SK-N-SH treated with all-trans-retinoic acid at 6 μM for 48 hours (cell line): ENCODE measurements around the gene PDE5A.

Experiments used
- ATAC-seq: fragments of 200-7000 bp; cut with Tn5 transposase; 3 replicates; pipeline ENCODE4 v1.9.1; 2020; ENCODE audit warnings: mild to moderate bottlenecking, moderate library complexity
- ARNTL ChIP-seq: fragments of 450-650 bp; formaldehyde crosslinking; IDR thresholded peaks from 2 replicates; pipeline ENCODE4 v1.5.0; 2020; ENCODE audit warnings: low read depth, mild to moderate bottlenecking, moderate library complexity, borderline replicate concordance
- BACH2 ChIP-seq: fragments of 250-450 bp; sonication (Bioruptor Pico); IDR thresholded peaks from 2 replicates; pipeline ENCODE4 v1.9.0; 2021; ENCODE audit warnings: mild to moderate bottlenecking, borderline replicate concordance
- CSDC2 ChIP-seq: fragments of 250-450 bp; sonication (Bioruptor Pico); IDR thresholded peaks from 2 replicates; pipeline ENCODE4 v1.5.0; 2020; ENCODE audit warnings: mild to moderate bottlenecking, moderate library complexity
- GLIS3 ChIP-seq: fragments of 250-450 bp; sonication (Bioruptor Pico); IDR thresholded peaks from 2 replicates; pipeline ENCODE4 v1.5.0; 2020; ENCODE audit warnings: mild to moderate bottlenecking, moderate library complexity
- ISL1 ChIP-seq: fragments of 250-450 bp; sonication (Bioruptor Pico); IDR thresholded peaks from 2 replicates; pipeline ENCODE4 v2.1.2; 2022; ENCODE audit warnings: mild to moderate bottlenecking, moderate library complexity
- SNAI2 ChIP-seq: fragments of 250-450 bp; sonication (Bioruptor Pico); IDR thresholded peaks from 2 replicates; pipeline ENCODE4 v1.5.0; 2020; ENCODE audit warnings: mild to moderate bottlenecking, moderate library complexity
- TCF4 ChIP-seq: fragments of 250-450 bp; sonication (Bioruptor Pico); IDR thresholded peaks from 2 replicates; pipeline ENCODE4 v1.8.0; 2021; ENCODE audit warnings: mild to moderate bottlenecking, moderate library complexity, borderline replicate concordance
- TOX ChIP-seq: fragments of 250-450 bp; sonication (Bioruptor Pico); IDR thresholded peaks from 2 replicates; pipeline ENCODE4 v1.8.0; 2021; ENCODE audit warnings: mild to moderate bottlenecking, moderate library complexity, borderline replicate concordance
- ZFP30 ChIP-seq: fragments of 450-650 bp; formaldehyde crosslinking; IDR thresholded peaks from 2 replicates; pipeline ENCODE4 v1.5.0; 2022; ENCODE audit warnings: mild to moderate bottlenecking, moderate library complexity
- ZNF565 ChIP-seq: fragments of 450-650 bp; formaldehyde crosslinking; conservative IDR thresholded peaks from 2 replicates; pipeline ENCODE4 v1.5.0; 2020; ENCODE audit warnings: low read depth, mild to moderate bottlenecking, moderate library complexity
- ZNF70 ChIP-seq: fragments of 450-650 bp; formaldehyde crosslinking; IDR thresholded peaks from 2 replicates; pipeline ENCODE4 v1.5.0; 2020; ENCODE audit warnings: mild to moderate bottlenecking, moderate library complexity
- ZNF8 ChIP-seq: fragments of 450-650 bp; formaldehyde crosslinking; IDR thresholded peaks from 2 replicates; pipeline ENCODE4 v1.5.0; 2020; ENCODE audit warnings: mild to moderate bottlenecking, moderate library complexity
- TF ChIP-seq, protein P1 (sequence below): fragments of 250-450 bp; sonication (Bioruptor Pico); IDR thresholded peaks from 2 replicates; pipeline ENCODE4 v1.5.0; 2020; ENCODE audit warnings: mild to moderate bottlenecking, moderate library complexity
- TF ChIP-seq, protein P2 (sequence below): fragments of 250-450 bp; sonication (Bioruptor Pico); IDR thresholded peaks from 2 replicates; pipeline ENCODE4 v1.5.1; 2020; ENCODE audit warnings: low read depth, mild to moderate bottlenecking, moderate library complexity
- TF ChIP-seq, protein P3 (sequence below): fragments of 250-450 bp; sonication (Bioruptor Pico); IDR thresholded peaks from 2 replicates; pipeline ENCODE4 v1.5.1; 2021; ENCODE audit warnings: mild to moderate bottlenecking, moderate library complexity
- TF ChIP-seq, protein P4 (sequence below): fragments of 250-450 bp; sonication (Bioruptor Pico); IDR thresholded peaks from 2 replicates; pipeline ENCODE4 v1.8.0; 2020; ENCODE audit warnings: mild to moderate bottlenecking, moderate library complexity, borderline replicate concordance
- TF ChIP-seq, protein P5 (sequence below): fragments of 250-450 bp; sonication (Bioruptor Pico); IDR thresholded peaks from 2 replicates; pipeline ENCODE4 v1.8.0; 2021; ENCODE audit warnings: low read depth, mild to moderate bottlenecking, moderate library complexity, borderline replicate concordance

The PDE5A gene

DNA sequence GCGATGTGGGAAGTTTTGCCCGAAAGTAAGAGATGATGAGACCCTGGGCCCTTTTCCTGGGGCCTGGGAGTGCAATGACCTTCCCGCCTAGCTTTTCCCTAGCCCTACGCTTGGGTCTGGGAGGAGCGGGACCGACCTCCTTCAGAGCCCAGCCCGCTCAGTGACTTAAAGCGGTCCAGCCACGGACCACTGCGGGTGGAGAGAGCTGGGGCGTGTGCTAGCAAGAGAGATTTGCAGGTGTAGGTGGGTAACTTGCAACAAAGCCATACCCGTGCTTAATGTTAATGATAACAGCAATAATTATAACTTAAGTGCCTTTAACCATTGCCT, 503 bp upstream of the PDE5A start (continued):
- TF ChIP-seq, protein P1, sequence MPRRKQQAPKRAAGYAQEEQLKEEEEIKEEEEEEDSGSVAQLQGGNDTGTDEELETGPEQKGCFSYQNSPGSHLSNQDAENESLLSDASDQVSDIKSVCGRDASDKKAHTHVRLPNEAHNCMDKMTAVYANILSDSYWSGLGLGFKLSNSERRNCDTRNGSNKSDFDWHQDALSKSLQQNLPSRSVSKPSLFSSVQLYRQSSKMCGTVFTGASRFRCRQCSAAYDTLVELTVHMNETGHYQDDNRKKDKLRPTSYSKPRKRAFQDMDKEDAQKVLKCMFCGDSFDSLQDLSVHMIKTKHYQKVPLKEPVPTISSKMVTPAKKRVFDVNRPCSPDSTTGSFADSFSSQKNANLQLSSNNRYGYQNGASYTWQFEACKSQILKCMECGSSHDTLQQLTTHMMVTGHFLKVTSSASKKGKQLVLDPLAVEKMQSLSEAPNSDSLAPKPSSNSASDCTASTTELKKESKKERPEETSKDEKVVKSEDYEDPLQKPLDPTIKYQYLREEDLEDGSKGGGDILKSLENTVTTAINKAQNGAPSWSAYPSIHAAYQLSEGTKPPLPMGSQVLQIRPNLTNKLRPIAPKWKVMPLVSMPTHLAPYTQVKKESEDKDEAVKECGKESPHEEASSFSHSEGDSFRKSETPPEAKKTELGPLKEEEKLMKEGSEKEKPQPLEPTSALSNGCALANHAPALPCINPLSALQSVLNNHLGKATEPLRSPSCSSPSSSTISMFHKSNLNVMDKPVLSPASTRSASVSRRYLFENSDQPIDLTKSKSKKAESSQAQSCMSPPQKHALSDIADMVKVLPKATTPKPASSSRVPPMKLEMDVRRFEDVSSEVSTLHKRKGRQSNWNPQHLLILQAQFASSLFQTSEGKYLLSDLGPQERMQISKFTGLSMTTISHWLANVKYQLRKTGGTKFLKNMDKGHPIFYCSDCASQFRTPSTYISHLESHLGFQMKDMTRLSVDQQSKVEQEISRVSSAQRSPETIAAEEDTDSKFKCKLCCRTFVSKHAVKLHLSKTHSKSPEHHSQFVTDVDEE (CRISPR knock-in tag): no peak
- TF ChIP-seq TCF4 (CRISPR knock-in tag) (no peak), TOX (CRISPR knock-in tag) (no peak), SNAI2 (CRISPR knock-in tag) (no peak), GLIS3 (CRISPR knock-in tag) (no peak)

DNA sequence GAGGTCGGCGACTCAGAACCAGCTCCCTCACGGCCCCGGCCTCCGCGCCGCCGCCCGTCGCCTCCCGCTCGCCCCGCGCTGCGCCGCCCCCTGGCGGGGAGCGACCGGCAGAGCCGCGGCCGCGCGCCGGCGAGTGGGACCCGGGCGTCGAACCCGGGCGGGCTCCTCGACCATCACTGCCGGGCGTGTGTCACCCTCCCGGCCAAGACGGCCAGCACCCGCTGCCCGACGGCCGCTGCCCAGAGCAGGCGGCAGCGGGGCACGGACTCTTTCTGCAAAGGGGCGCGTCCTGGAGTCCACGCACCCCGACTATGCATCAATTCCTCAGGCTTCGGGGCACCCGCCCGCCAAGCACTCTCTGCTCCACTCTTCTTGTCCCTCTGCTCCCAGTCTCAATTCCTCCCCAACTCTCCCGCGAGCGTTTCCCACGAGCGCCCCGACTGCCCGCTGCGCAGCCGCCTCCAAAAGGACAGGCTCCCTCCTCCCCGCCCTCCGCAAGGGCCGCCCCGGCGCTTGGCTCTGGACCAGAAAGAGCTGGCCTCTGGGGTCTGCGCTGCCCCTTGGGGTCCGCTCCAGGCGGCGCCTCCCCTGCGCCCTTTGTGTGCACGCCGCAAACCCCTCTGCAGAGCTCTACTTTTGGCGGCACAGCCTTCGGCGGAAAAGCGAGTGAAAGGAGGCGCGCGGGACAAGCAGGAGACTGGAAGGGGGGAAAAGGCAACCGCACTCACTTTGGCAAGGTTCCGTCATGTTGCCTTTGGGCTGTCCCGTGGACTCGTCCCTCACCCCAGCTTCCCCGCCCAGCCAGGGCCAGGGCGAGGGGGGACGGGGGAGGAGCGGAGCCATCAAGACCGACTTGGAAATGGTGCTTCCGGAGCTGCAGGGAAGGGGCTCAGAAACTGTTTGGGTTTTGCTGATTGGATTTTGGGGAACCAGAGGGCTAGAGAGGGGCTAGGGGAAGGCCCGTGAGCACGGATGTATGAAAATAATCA, 1.0 kb downstream of the PDE5A start:
- TF ChIP-seq GLIS3 (CRISPR knock-in tag) (no peak), ZNF565 (CRISPR knock-in tag) (no peak), CSDC2 (CRISPR knock-in tag) (no peak), ISL1 (CRISPR knock-in tag) (no peak), BACH2 (CRISPR knock-in tag) (no peak)
- TF ChIP-seq, protein P2, sequence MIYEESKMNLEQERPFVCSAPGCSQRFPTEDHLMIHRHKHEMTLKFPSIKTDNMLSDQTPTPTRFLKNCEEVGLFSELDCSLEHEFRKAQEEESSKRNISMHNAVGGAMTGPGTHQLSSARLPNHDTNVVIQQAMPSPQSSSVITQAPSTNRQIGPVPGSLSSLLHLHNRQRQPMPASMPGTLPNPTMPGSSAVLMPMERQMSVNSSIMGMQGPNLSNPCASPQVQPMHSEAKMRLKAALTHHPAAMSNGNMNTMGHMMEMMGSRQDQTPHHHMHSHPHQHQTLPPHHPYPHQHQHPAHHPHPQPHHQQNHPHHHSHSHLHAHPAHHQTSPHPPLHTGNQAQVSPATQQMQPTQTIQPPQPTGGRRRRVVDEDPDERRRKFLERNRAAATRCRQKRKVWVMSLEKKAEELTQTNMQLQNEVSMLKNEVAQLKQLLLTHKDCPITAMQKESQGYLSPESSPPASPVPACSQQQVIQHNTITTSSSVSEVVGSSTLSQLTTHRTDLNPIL (CRISPR knock-in tag): no peak
- TF ChIP-seq, protein P1 (CRISPR knock-in tag): no peak
- TF ChIP-seq, protein P3, sequence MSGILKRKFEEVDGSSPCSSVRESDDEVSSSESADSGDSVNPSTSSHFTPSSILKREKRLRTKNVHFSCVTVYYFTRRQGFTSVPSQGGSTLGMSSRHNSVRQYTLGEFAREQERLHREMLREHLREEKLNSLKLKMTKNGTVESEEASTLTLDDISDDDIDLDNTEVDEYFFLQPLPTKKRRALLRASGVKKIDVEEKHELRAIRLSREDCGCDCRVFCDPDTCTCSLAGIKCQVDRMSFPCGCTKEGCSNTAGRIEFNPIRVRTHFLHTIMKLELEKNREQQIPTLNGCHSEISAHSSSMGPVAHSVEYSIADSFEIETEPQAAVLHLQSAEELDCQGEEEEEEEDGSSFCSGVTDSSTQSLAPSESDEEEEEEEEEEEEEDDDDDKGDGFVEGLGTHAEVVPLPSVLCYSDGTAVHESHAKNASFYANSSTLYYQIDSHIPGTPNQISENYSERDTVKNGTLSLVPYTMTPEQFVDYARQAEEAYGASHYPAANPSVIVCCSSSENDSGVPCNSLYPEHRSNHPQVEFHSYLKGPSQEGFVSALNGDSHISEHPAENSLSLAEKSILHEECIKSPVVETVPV (CRISPR knock-in tag): no peak
- TF ChIP-seq, protein P4, sequence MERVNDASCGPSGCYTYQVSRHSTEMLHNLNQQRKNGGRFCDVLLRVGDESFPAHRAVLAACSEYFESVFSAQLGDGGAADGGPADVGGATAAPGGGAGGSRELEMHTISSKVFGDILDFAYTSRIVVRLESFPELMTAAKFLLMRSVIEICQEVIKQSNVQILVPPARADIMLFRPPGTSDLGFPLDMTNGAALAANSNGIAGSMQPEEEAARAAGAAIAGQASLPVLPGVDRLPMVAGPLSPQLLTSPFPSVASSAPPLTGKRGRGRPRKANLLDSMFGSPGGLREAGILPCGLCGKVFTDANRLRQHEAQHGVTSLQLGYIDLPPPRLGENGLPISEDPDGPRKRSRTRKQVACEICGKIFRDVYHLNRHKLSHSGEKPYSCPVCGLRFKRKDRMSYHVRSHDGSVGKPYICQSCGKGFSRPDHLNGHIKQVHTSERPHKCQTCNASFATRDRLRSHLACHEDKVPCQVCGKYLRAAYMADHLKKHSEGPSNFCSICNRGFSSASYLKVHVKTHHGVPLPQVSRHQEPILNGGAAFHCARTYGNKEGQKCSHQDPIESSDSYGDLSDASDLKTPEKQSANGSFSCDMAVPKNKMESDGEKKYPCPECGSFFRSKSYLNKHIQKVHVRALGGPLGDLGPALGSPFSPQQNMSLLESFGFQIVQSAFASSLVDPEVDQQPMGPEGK: no peak
- peak; percentile 61 for ATAC-seq

DNA sequence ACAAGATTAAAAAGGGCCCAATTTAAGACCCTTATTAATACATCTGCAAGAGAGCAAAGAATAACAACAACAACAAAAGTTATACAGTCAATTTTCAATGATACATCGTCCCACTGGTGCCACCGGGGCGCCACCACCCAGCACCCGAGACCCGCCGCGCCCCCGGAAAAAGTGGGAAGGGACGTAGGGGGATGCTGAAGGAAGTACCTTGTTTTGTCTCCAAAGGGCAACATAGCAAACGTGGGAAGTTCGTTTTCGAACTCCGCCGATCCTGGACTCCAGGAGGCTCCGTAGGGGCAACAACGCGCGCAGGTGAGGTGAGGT, 1.7 kb downstream of the PDE5A start:
- TF ChIP-seq, protein P5, sequence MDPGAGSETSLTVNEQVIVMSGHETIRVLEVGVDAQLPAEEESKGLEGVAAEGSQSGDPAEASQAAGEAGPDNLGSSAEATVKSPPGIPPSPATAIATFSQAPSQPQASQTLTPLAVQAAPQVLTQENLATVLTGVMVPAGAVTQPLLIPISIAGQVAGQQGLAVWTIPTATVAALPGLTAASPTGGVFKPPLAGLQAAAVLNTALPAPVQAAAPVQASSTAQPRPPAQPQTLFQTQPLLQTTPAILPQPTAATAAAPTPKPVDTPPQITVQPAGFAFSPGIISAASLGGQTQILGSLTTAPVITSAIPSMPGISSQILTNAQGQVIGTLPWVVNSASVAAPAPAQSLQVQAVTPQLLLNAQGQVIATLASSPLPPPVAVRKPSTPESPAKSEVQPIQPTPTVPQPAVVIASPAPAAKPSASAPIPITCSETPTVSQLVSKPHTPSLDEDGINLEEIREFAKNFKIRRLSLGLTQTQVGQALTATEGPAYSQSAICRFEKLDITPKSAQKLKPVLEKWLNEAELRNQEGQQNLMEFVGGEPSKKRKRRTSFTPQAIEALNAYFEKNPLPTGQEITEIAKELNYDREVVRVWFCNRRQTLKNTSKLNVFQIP: no peak
- TF ChIP-seq ZNF70 (CRISPR knock-in tag): no peak
- TF ChIP-seq ZNF8 (CRISPR knock-in tag): no peak
- no peak for TF ChIP-seq ZFP30 (CRISPR knock-in tag)
- TF ChIP-seq GLIS3 (CRISPR knock-in tag): no peak
- TF ChIP-seq, protein P1 (CRISPR knock-in tag): no peak
- TF ChIP-seq ARNTL: no peak
- ATAC-seq: no peak
